HG03457 (cell line): ENCODE data around the gene KIF17.

Experiments used
- ATAC-seq: cut with Tn5 transposase; IDR thresholded peaks from one replicate; pipeline ENCODE4 v1.9.1; 2021; ENCODE audit warnings: moderate number of reproducible peaks; ENCODE audit not compliant: unreplicated experiment

KIF17 gene

GRCh38 chr1:20712215-20712577, 5.6 kb downstream of the KIF17 start:
- no peak for ATAC-seq

GRCh38 chr1:20711285-20712214, 6.3 kb downstream of the KIF17 start:
- ATAC-seq: no peak

GRCh38 chr1:20710469-20711284, 7.1 kb downstream of the KIF17 start:
- no peak for ATAC-seq

- no peak for ATAC-seq
Observed at GRCh38 chr1:20709868-20710267, 7.9 kb downstream of the KIF17 start.

GRCh38 chr1:20708891-20709290, 8.9 kb downstream of the KIF17 start:
- no peak for ATAC-seq

DNA sequence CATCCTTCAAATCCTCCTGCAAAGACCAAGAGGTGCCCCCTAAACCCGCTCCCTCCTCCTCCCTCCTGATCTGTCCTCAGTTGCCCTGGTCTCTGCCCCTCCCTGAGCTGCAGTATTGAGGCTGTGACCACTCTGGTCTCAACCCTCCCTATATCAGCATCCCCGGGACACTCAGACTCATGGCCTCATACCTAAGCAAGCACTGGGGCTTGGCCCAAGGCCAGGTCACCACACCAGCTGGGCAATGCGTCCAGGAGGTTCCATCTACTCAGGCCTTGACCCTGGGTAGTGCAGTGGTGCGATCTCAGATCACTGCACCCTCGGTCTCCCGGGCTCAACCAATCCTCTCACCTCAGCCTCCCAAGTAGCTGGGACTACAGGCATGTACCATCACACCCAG, 9.8 kb downstream of the KIF17 start:
- ATAC-seq: no peak

- ATAC-seq: no peak
Observed at GRCh38 chr1:20706841-20707240, 11.0 kb downstream of the KIF17 start.

DNA sequence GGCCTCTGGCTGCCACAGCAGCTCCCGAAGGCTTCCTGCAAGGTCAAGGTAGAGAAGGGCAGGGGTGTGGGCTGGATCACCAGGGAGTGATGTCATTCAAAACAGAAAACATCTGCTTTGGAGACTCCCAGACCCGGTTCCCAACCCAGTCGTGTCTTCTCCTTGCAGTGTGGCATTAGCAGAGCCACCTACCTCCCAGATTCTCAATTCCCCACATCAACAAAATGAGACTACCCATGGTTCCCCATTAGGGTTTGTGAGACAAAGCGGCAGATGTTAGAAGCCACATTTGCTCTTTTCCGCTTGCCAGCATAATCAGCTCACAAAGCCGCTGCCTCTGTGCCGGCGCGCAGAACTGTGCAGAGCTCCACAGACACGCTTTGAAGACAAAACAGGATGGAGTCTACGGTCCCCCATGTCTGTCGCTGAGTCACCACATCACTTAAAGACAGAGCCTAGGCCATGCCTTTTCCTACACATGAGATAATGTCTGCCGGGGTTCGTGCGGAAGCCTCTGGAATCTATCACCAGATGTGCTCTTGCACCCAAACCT, 12.5 kb downstream of the KIF17 start:
- no peak for ATAC-seq

- no peak for ATAC-seq
Observed at GRCh38 chr1:20704390-20705202, 13.2 kb downstream of the KIF17 start.

GRCh38 chr1:20703124-20703756, 14.6 kb downstream of the KIF17 start:
- ATAC-seq: no peak

DNA sequence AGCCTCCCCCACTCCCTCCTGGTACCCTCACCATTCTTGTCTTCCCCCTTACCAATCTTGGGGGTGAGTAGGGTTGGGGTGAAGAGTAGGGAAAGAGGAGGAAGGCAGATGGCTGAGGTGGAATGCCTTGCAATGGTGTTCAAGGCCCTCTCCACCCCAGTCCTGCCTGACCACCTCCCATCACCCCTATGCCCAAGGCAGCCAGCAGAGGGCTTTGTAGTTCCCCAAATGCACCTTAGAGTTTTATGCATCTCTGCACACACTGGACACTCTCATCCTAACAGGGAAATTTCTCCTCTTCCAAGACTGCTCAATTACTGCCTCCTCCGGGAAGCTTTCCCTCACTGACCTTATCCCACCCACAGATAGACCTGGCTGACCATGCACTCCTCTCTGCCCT, 15.4 kb downstream of the KIF17 start:
- ATAC-seq: no peak

- ATAC-seq: no peak
Observed at GRCh38 chr1:20701847-20702246, 16.0 kb downstream of the KIF17 start.

DNA sequence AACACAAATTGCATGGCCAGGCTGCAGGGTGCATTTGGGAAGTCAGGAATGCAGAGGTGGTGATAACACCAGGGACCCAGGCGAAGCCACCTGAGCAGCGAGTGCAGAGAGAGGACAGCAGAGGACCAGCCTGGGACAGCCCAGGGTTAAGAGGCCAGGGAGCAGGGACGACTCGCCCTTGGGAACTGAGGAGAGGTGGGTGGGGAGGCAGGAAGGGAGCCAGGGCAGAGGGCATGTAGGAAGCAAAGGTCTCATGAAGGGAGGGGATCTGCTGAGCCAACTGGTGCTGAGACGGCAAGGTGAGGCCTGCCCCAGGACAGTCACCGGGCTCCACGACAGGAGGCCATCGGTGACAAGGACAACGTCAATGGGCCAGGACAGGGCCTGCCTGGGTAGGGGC, 16.4 kb downstream of the KIF17 start:
- ATAC-seq: no peak

DNA sequence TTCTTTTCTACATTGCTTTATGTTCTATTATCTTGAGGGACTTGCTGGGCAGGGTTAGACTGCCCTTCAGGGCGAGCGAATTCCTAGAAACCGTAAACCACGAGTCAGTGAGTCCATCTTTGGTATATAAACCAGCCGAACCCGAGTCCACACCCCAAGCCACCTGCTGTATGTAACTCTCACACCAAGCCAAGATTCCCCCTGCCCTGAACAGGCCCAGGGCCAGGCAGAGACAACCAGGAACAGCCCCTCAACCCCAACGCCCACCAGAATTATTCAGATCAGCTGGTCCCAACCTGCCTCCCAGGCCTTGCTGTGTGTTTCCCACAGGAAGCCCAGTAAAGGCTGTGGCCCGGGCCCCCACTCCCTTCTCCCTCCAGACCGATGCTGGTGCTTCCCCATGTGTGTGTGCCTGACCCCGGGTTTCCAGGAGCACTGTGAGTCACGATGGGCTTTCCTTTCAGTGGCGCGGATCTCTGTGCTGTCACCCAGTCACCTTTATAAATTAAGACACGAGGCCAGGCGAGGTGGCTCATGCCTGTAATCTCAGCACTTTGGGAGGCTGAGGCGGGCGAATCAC, 17.1 kb downstream of the KIF17 start:
- ATAC-seq: no peak

DNA sequence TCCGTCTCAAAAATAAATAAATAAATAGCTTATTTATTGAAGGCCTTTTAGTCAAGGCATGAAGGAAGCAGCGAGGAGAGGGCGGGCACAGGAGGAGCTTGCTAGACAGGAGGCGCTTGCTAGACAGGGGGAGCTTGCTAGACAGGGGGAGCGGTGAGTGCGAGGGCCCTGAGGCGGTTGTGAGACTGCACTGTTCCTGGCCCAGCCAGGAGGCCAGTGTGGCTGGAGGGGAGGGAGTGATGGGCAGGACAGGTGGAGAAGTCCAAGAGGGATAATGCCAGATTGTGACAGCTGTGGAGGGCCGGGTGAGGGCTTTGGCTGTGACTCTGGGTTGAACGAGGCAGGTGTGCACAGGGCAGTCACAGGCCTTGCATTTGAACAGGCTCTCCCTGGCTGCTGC, 18.2 kb downstream of the KIF17 start:
- no peak for ATAC-seq

- no peak for ATAC-seq
Observed at GRCh38 chr1:20698195-20698910, 19.5 kb downstream of the KIF17 start.

DNA sequence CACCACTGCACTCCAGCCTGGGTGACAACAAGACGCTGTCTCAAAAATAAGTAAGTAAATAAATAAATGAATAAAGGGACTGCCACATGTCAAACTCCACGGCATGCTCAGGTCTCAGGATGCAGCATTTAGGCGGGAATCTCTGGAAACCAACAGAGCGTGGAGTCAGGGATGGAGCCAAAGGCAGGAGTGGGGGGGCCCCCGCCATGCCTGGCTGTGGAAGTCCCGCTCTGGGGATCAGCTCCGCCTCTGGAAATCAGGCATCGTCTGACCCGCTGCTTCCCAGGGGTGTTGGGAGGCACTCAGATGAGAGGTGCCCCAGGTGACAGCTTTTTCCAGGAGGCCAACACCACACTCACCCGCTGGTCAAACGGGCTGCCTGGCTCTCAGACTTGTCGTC, 20.2 kb downstream of the KIF17 start:
- ATAC-seq: no peak

- ATAC-seq: no peak
Observed at GRCh38 chr1:20696397-20697333, 21.1 kb downstream of the KIF17 start.
